Astrocyte of the cerebellum (primary cell): Measurements from ENCODE around the gene SCD5.

Experiments
- DNase-seq: peaks from one replicate; pipeline ENCODE4 v3.0.0-alpha.2; 2011; ENCODE audit warnings: low read depth
- H3K4me3 ChIP-seq: 2 replicates; pipeline ENCODE4 v1.5.1; 2011; ENCODE audit warnings: mild to moderate bottlenecking, low read depth, low read length, moderate library complexity
- in situ Hi-C: cut with HindIII; loops from 2 replicates; pipeline ENCODE4 v1.10.0; 2017; ENCODE audit warnings: low sequenced_read_pairs
- TF ChIP-seq, protein P1 (sequence below): IDR thresholded peaks from 2 replicates; pipeline ENCODE4 v1.5.1; 2012; ENCODE audit warnings: low read length, low read depth, moderate library complexity, mild to moderate bottlenecking; ENCODE audit errors: missing control alignments

The SCD5 gene

DNA sequence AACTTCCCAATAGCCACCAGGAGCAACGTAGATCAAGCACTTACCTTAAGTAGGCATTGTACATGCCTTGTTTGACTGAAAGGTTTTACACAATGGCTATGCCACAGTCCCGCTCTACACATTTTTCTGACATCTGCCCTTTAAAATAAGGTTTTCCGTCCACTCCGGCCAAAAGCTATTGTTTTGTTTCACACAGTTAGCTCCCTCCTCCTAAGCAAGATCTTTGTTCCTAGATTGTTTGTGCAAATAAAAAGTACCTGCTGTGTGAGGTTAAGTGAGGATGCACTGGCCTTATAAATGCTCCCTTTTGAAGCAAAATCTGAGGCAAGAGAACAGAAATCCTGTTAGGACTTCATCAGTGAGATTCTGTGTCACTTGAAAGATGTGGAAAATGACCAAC, 11.8 kb downstream of the SCD5 start:
- in situ Hi-C loops: no loop called here
- no peak for DNase-seq
- no peak overlapping the region for H3K4me3 ChIP-seq
- TF ChIP-seq, protein P1, sequence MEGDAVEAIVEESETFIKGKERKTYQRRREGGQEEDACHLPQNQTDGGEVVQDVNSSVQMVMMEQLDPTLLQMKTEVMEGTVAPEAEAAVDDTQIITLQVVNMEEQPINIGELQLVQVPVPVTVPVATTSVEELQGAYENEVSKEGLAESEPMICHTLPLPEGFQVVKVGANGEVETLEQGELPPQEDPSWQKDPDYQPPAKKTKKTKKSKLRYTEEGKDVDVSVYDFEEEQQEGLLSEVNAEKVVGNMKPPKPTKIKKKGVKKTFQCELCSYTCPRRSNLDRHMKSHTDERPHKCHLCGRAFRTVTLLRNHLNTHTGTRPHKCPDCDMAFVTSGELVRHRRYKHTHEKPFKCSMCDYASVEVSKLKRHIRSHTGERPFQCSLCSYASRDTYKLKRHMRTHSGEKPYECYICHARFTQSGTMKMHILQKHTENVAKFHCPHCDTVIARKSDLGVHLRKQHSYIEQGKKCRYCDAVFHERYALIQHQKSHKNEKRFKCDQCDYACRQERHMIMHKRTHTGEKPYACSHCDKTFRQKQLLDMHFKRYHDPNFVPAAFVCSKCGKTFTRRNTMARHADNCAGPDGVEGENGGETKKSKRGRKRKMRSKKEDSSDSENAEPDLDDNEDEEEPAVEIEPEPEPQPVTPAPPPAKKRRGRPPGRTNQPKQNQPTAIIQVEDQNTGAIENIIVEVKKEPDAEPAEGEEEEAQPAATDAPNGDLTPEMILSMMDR: no peak

DNA sequence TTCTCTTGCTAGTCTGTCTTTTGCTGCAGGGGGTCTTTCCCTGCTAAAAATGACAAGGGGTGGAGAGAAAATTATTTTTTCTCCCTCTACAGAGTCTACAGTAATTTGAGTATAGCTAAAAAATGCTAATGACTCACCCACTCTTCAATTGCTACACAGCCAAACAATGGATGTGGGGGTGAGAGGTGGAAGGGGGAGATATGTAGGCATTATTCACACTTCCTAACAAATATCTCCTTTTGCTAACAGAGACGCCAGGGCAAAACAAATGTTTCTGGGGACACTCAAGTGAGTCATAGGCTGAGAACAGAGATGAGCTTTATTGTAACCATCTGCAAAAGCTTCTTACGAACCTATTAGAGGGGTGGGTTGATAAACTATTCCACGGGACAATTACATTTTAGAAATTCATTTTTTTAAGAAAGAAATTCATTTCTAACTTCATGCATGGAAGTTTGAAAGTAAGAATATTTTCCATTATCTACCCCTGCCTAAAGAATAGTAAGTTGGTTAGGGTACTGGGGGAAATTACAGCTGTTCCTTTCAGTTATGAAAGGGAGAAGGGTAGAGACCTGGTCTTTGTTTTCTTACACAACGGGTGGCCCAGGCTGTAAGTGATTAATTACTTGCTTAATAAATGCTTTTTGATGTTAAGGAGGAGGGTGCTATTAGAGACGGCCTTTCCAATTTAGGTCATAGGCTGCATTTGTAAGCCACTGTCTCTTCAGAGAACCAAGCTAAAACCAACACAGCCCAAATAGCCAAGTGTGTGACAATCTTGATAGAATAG, 12.8 kb downstream of the SCD5 start:
- peak overlapping the region; percentile 6 for H3K4me3 ChIP-seq
- TF ChIP-seq, protein P1: no peak
- in situ Hi-C loops: no loop called here
- DNase-seq: peak; percentile 75

DNA sequence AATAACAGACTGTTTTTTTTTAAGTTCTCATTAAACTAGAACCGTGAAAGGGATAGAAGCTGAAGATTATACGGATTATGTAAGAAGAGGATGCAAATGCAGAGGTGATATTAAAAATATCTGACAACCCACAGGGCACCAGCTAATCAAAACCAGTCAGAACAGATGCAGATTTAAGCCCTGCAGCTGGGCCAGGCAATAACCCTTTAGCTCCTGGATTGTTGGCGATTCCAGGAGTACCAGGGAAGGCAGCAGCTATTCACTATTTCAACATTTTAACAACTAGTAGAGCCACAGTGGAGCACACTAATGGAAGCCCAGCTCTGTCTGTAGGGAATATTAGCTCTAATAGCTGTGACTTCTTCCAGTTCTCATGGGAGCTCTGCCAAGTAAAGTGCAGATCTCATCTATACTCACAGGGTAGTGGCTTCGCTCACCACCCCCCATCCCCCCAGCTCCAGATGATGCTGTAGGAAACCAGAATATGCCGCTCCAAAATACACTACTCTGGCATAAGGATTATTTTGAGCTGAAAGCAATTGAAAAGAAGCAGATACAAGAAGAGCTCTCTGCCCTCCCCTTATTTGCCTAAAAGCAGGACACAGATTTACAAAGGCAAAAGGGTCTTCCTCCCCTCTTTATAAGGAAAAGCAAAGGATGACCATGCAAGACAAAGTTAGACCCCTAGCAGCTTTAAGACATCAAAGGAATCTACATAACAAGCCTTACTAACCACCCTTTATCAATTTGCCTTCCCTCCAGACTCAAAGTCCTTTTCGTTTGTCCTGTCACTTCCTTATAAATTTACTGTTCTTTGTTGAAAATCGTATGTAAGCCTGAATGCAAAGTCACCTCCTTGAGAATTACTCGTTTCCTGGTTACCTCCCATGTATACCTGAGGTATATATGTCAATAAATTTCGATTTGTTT, 13.7 kb downstream of the SCD5 start:
- DNase-seq: no peak
- H3K4me3 ChIP-seq: peak overlapping the region; percentile 6
- TF ChIP-seq, protein P1: no peak
- in situ Hi-C loops: no loop called here

DNA sequence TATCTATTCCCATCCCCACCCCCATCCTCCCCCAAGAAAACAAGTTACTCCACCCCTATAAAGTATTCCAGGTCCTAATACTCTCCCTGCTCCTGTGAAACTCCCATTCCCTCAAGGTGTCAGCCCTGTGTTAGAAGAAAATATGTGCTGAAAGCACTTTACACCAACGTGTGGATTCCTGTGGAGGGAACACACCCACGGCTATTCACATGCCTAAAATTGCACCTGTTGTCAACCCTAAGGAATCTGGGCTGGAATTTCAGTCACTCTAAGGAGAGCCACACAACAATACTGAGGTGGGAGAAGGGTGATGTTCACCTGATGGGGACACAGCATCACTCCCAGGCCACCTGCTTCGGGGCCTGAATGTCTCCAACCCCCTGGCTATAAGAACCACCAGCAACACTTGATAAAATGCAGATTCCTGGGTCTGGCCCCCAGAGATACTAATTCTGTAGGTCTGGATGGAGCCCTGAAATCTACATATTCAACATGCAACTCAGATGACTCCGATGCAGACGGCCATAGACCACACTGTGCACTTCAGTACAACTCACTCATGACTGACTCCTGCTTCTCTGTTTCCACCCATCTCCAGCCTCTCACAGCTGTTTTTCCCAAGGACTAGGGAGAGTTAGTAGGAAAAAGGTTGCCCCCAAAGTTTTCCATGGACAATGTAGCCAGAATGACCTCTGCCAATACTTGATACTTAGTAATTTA, 15.8 kb downstream of the SCD5 start:
- in situ Hi-C loops: no loop called here
- no peak overlapping the region for H3K4me3 ChIP-seq
- no peak for DNase-seq
- TF ChIP-seq, protein P1: no peak

DNA sequence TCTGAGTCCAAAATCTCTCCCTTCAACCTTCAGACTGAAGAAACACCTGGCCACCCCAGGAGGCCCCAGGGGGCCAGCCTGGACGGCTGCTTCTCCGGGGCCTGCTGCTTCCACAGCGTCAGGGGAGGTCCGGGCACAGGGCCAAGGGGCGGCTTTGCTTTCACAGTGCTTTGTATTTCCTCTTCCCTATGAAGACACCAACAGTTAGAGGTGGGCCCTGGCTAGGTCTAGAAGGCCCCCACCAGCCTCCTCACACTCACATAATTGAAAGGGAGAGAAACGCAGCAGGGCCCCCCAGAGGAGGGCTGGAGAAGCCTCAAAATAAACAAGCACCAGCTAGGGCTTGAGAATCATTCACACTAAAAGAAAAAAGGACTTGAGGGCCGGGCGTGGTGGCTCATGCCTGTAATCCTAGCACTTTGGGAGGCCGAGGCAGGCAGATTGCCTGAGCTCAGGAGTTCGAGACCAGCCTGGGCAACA, 17.8 kb downstream of the SCD5 start:
- no peak overlapping the region for H3K4me3 ChIP-seq
- DNase-seq: no peak
- in situ Hi-C loops: no loop called here
- TF ChIP-seq, protein P1: no peak

DNA sequence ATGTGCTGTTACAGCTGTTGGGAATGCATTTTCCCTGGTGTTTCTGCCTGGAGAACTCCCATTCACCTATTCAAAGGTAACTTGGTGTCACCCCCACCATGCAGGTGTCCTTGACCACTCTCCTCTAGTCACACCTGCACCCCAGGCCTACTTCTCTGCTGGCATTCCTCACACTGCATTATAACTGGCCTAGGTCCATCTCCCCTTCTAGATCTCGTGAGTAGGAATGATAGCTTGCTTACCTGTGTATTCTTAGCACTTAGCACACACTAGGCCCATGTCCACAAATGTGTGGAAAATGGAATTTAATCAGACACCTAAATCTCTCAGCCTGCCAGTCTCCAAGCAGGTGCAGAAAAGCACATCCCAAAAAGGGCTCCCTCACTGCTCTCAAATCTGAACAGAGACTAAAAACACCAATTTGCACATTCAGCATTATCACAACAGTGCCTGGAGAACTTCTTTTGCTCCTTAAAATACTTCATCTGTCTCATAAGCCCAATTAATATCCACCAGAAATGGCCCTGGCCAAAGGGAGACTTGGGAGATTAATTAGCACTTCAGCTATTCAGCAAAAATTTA, 18.3 kb downstream of the SCD5 start:
- in situ Hi-C loops: no loop called here
- DNase-seq: no peak
- H3K4me3 ChIP-seq: no peak overlapping the region
- TF ChIP-seq, protein P1: no peak
